CD4-positive, alpha-beta T cell (primary cell): ENCODE measurements around the gene CDC42EP3. TPM values are rescaled to one million over a fixed set of nuclear protein-coding genes. Genes with fewer than 3 reads are reported as not detected.

Source experiments
- ATAC-seq: fragments of 200-7000 bp; cut with Tn5 transposase; one replicate; pipeline ENCODE4 v1.10.0; 2022; ENCODE audit warnings: mild to moderate bottlenecking; ENCODE audit not compliant: poor library complexity
- CTCF ChIA-PET: fragments of 350-600 bp; sonication (Branson Sonifier 250); formaldehyde crosslinking; loops from one replicate; lab custom pipeline; 2021; ENCODE audit warnings: antibody characterized with exemption, inconsistent platforms; lab: Charles Lee
- POLR2A ChIA-PET: fragments of 350-600 bp; sonication (Branson Sonifier 250); formaldehyde crosslinking; loops from one replicate; lab custom pipeline; 2021; ENCODE audit warnings: antibody characterized with exemption, inconsistent platforms; lab: Charles Lee
- DNase-seq, 14 experiments: peaks; one replicate each; pipeline ENCODE4 v3.0.0-alpha.2; 2013 to 2020; ENCODE audit warnings: mixed read lengths in 2 of 14
- H3K27ac ChIP-seq, 2 donors: one replicate each; pipeline versions ENCODE4 v1.5.1 to v1.7.0; 2013; ENCODE audit warnings: low read length in 2 of 2, low read depth in 1 of 2, mild to moderate bottlenecking in 1 of 2
- H3K27me3 ChIP-seq, 2 experiments: 1 replicate in 1 of 2; 2 replicates in 1 of 2; pipeline versions ENCODE4 v1.6.1 to v1.7.0; 2013; ENCODE audit warnings: low read length in 2 of 2, control low read depth in 1 of 2, mild to moderate bottlenecking in 1 of 2, moderate library complexity in 1 of 2; ENCODE audit not compliant: insufficient read depth in 2 of 2, control insufficient read depth in 1 of 2
- H3K36me3 ChIP-seq: one replicate; pipeline ENCODE4 v1.6.1; 2013; ENCODE audit warnings: low read length, control low read depth; ENCODE audit not compliant: insufficient read depth
- H3K4me1 ChIP-seq: one replicate; pipeline ENCODE4 v1.6.1; 2013; ENCODE audit warnings: low read length, control low read depth; ENCODE audit not compliant: insufficient read depth
- H3K4me3 ChIP-seq: one replicate; pipeline ENCODE4 v1.5.1; 2013; ENCODE audit warnings: mild to moderate bottlenecking, low read length, moderate library complexity
- H3K9me3 ChIP-seq, 2 experiments: 1 replicate in 1 of 2; 2 replicates in 1 of 2; pipeline versions ENCODE4 v1.6.1 to v1.7.0; 2013; ENCODE audit warnings: low read length in 2 of 2, mild to moderate bottlenecking in 2 of 2, control low read depth in 1 of 2, moderate library complexity in 1 of 2; ENCODE audit not compliant: control insufficient read depth in 1 of 2, insufficient read depth in 1 of 2
- H3K27ac Mint-ChIP-seq: one replicate; pipeline ENCODE4 v1.8.0; 2020; ENCODE audit warnings: mixed read lengths
- H3K27me3 Mint-ChIP-seq: one replicate; pipeline ENCODE4 v1.8.0; 2021; ENCODE audit warnings: mixed read lengths
- H3K36me3 Mint-ChIP-seq: one replicate; pipeline ENCODE4 v1.8.0; 2021; ENCODE audit warnings: low read depth, mixed read lengths
- H3K4me1 Mint-ChIP-seq: one replicate; pipeline ENCODE4 v1.8.0; 2021; ENCODE audit warnings: low read depth, mixed read lengths
- H3K4me3 Mint-ChIP-seq: one replicate; pipeline ENCODE4 v1.8.0; 2020; ENCODE audit warnings: mild to moderate bottlenecking, mixed read lengths
- H3K9me3 Mint-ChIP-seq: one replicate; pipeline ENCODE4 v1.8.0; 2020; ENCODE audit warnings: mixed read lengths
- intact Hi-C, 2 experiments: fragments of 100-400 bp; cut with DNase I in 1 of 2; cut with micrococcal nuclease in 1 of 2; formaldehyde crosslinking; loops; one replicate each; pipeline versions ENCODE4 v1.15.1 to v1.9.0; 2023 to 2025; cut with DNase I, micrococcal nuclease
- total RNA-seq, 174 experiments: library from RNA in 2 of 174; stranded (reverse) in 2 of 174; gene quantifications; one replicate each; pipeline ENCODE4 v1.2.3 and lab custom pipeline; 2021 to 2026
- TF ChIP-seq, protein P1 (sequence below): fragments of 200-600 bp; IDR thresholded peaks from one replicate; pipeline ENCODE4 v1.8.0; 2022; ENCODE audit warnings: antibody characterized with exemption, mild to moderate bottlenecking

Gene CDC42EP3
- total RNA-seq, 2 experiments from 2014 or later, result 20.6 to 24.1 TPM

DNA sequence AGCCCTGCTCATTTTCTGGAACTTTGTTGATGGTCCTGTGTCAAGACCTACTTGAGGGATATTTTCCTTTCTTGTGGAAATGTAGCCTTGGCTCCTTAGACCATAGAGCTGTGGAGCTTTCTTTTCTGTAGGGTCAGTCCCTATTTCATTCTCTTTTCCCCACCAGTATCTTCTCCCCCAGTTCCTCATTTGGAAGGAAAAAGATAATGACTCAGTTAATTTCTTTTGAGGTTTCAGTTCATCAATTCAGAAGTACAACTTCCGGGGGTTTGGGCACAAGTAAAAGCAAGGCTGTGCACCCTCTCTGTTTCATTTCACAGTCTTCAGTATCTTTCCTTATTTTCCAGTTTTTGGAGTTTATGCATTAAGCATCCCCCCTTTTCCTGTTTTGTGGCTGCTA, 70.7 kb downstream of the CDC42EP3 start:
- Mint-ChIP-seq H3K27ac (peak overlapping the region; percentile 98), H3K36me3 (peaks cover 72% of the 10 kb centered on the region), H3K27me3 (no peaks in the 10 kb centered on the region), H3K4me3 (peak overlapping the region; percentile 90), H3K4me1 (peaks cover 52% of the 10 kb centered on the region), H3K9me3 (peaks cover 7% of the 10 kb centered on the region)
- Histone ChIP-seq H3K27me3 (no peaks in the 10 kb centered on the region), H3K4me1 (peaks cover 17% of the 10 kb centered on the region), H3K9me3 (peaks cover 0 to 11% of the 10 kb centered on the region in 2 experiments), H3K27ac (peak overlapping the region; percentile 70 to 87), H3K36me3 (peaks cover 20% of the 10 kb centered on the region), H3K4me3 (peak overlapping the region; percentile 65)
- TF ChIP-seq, protein P1, sequence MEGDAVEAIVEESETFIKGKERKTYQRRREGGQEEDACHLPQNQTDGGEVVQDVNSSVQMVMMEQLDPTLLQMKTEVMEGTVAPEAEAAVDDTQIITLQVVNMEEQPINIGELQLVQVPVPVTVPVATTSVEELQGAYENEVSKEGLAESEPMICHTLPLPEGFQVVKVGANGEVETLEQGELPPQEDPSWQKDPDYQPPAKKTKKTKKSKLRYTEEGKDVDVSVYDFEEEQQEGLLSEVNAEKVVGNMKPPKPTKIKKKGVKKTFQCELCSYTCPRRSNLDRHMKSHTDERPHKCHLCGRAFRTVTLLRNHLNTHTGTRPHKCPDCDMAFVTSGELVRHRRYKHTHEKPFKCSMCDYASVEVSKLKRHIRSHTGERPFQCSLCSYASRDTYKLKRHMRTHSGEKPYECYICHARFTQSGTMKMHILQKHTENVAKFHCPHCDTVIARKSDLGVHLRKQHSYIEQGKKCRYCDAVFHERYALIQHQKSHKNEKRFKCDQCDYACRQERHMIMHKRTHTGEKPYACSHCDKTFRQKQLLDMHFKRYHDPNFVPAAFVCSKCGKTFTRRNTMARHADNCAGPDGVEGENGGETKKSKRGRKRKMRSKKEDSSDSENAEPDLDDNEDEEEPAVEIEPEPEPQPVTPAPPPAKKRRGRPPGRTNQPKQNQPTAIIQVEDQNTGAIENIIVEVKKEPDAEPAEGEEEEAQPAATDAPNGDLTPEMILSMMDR, result no peak
- POLR2A ChIA-PET, result interaction anchor here (1.5 to 5.0 kb wide), 13 partner anchors 14 to 186 kb away, joined by 3 to 121 read pairs (median 15); partner anchors contain the start of gene CDC42EP3
- no peak for ATAC-seq
- peak in 2 of 14 experiments; percentile 51 to 54 for DNase-seq
- intact Hi-C loops, result loop anchor here in 1 of 2 experiments (1.0 kb wide), 1 partner anchor 35 kb away; no protein-coding TSS in a partner anchor
- CTCF ChIA-PET, result interaction anchor here (0.6 to 4.2 kb wide), 5 partner anchors 11 to 1010 kb away, joined by 3 to 27 read pairs (median 11); no protein-coding TSS in a partner anchor

DNA sequence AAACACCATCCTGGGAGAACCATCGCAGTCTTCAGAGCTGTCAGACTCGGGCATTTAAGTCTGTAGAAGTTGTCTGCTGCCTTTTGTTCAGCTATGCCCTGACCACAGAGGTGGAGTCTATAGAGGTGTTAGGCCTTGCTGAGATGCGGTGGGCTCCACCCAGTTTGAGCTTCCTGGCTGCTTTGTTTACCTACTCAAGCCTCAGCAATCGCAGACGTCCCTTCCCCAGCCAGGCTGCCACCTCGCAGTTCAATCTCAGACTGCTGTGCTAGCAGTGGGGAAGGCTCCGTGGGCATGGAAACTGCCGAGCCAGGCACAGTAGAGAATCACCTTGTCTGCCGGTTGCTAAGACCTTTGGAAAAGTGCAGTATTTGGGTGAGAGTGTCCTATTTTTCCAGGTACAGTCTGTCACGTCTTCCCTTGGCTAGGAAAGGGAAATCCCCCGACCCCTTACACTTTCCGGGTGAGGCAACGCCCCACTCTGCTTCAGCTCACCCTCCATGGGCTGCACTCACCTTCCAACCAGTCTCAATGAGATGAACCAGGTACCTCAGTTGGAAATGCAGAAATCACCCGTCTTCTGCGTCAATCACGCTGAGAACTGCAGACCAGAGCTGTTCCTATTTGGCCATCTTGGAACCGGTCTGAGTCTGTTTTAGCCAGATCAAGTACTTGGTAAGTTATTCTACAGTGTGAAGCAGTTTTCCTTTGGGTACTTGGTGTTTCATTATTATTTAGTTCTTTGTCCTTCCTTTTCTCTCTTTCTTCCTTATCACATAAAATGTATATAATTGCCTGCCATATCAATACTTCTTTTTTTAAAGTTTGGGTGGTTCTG, 71.5 kb downstream of the CDC42EP3 start:
- Mint-ChIP-seq H3K27me3 (no peaks in the 10 kb centered on the region), H3K9me3 (peaks cover 4% of the 10 kb centered on the region), H3K27ac (peak overlapping the region; percentile 98), H3K36me3 (peaks cover 74% of the 10 kb centered on the region), H3K4me3 (peak overlapping the region; percentile 90), H3K4me1 (peaks cover 52% of the 10 kb centered on the region)
- Histone ChIP-seq H3K36me3 (peaks cover 12% of the 10 kb centered on the region), H3K4me1 (peaks cover 17% of the 10 kb centered on the region), H3K9me3 (peaks cover 0 to 6% of the 10 kb centered on the region in 2 experiments), H3K4me3 (peak overlapping the region; percentile 65), H3K27me3 (no peaks in the 10 kb centered on the region), H3K27ac (peak overlapping the region; percentile 70 to 87)
- POLR2A ChIA-PET, result interaction anchor here (0.6 to 5.0 kb wide), 29 partner anchors 9 to 325 kb away, joined by 3 to 121 read pairs (median 6); partner anchors contain the start of gene CDC42EP3
- DNase-seq, result peak; percentile 63 to 93 (median 75)
- ATAC-seq, result peak; percentile 84
- TF ChIP-seq, protein P1, result no peak
- intact Hi-C loops, result loop anchor here in 1 of 2 experiments (1.0 kb wide), 3 partner anchors 14 to 35 kb away; no protein-coding TSS in a partner anchor
- CTCF ChIA-PET, result interaction anchor here (0.6 to 4.2 kb wide), 11 partner anchors 10 to 1011 kb away, joined by 3 to 27 read pairs (median 3); no protein-coding TSS in a partner anchor

DNA sequence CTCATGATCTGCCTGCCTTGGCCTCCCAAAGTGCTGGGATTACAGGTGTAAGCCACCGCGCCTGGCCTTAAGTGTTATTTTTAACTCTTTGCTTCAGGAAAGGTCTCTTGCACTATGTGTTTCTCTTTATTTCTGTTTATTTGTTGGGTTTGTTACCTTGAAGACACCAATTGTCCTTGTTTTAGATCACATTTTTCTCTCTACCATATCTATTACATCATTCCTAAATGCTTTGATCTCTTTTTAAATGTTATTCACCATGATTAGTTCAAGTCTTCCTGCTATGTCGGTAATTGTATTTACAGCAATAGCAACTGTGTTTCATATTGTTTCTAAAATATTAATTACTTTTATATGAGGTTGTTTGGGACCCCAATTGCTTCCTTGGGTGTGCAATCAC, 77.7 kb downstream of the CDC42EP3 start:
- H3K9me3 ChIP-seq, result peaks cover 3 to 6% of the 10 kb centered on the region in 2 experiments
- H3K27ac ChIP-seq, result no peak overlapping the region
- peaks cover 26% of the 10 kb centered on the region for H3K36me3 Mint-ChIP-seq
- H3K4me1 ChIP-seq, result peaks cover 11% of the 10 kb centered on the region
- ATAC-seq, result no peak
- ChIA-PET POLR2A (interaction anchor here (0.8 kb wide), 1 partner anchor 8 kb away, joined by 3 read pairs; no protein-coding TSS in a partner anchor), CTCF (no interaction called here)
- H3K4me3 ChIP-seq, result no peak overlapping the region
- peaks cover 2% of the 10 kb centered on the region for H3K9me3 Mint-ChIP-seq
- no peaks in the 10 kb centered on the region for H3K27me3 Mint-ChIP-seq
- no peak for DNase-seq
- H3K4me1 Mint-ChIP-seq, result peaks cover 29% of the 10 kb centered on the region
- H3K27me3 ChIP-seq, result no peaks in the 10 kb centered on the region
- intact Hi-C loops, result no loop called here
- no peak overlapping the region for H3K27ac Mint-ChIP-seq
- H3K4me3 Mint-ChIP-seq, result no peak overlapping the region
- H3K36me3 ChIP-seq, result no peaks in the 10 kb centered on the region
- TF ChIP-seq, protein P1, result no peak
